ENCODE data around the gene ALDH6A1. TPM values are rescaled to one million over a fixed set of nuclear protein-coding genes. Genes with fewer than 3 reads are reported as not detected.
"Not testable (repeated sequence)": the region's sequence is repeated elsewhere in the genome, so short reads cannot be mapped to it uniquely, and the experiment has no call there.

ALDH6A1 gene
- total RNA-seq = 45.5 TPM
- long read RNA-seq, full-length matches to known transcripts = 92 of 105 reads
- long read RNA-seq, partial matches to known transcripts = 4 of 105 reads
- long read RNA-seq, other reads (novel, unspliced or antisense) = 9 of 105 reads

DNA sequence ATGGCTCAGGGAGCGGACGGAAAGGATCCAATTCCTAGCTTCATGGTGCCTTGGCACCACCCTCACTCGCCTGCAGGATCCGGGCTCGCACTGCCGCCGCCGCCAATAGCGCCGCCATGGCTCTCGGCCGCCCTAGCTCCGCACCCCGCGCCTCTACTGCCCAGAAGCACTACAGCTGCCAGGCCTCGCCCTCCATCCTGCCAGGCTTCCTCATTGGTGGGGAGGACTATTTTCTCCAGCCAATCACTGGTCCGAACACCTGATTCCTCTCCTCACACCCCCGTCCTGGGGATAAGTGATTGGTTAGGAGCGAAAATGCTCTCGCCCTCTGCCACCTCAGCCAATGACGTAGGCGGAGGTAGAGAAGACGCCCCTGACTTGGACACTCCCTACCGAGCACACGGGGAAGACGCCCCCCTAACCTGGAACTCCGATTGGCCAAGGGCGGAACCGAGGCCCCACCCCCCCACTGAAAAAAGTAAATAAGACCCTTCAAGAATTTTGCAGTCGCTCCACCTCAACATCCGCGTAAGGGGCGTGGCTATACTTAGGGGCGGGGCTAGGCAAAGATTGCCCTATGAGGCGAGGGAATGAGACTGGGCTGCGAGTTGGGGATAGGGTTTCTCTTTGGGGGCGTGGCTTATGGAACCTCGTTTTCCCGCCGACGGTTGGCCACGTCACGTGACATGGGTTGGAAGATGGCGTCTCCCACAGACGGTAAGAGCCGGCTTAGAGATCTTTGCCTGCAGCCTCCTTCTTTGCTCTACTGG, at the start of gene ALDH6A1, which contains the start of gene LIN52:
TSS of gene ALDH6A1 (minus strand) at position 177 of the 770 bp plus-strand sequence. CDS start at position 118, 59 bp downstream.
TSS of gene LIN52 (plus strand) at position 680 of the 770 bp plus-strand sequence. CDS start at position 699, 19 bp downstream.
- DNase-seq (peak; percentile 99), ATAC-seq (peak; percentile 98)
- TF ChIP-seq, protein P1, sequence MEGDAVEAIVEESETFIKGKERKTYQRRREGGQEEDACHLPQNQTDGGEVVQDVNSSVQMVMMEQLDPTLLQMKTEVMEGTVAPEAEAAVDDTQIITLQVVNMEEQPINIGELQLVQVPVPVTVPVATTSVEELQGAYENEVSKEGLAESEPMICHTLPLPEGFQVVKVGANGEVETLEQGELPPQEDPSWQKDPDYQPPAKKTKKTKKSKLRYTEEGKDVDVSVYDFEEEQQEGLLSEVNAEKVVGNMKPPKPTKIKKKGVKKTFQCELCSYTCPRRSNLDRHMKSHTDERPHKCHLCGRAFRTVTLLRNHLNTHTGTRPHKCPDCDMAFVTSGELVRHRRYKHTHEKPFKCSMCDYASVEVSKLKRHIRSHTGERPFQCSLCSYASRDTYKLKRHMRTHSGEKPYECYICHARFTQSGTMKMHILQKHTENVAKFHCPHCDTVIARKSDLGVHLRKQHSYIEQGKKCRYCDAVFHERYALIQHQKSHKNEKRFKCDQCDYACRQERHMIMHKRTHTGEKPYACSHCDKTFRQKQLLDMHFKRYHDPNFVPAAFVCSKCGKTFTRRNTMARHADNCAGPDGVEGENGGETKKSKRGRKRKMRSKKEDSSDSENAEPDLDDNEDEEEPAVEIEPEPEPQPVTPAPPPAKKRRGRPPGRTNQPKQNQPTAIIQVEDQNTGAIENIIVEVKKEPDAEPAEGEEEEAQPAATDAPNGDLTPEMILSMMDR (IDR thresholded peaks at IDR 0.05) = no peak
- Histone ChIP-seq H3K9me3 (no peaks in the 10 kb centered on the region), H3K27ac (peak within 1 kb of the TSS; percentile 86), H3K36me3 (no peaks in the 10 kb centered on the region), H3K4me1 (peaks cover 34% of the 10 kb centered on the region), H3K4me3 (peak within 1 kb of the TSS; percentile 92), H3K27me3 (ENCODE audit: low read depth) (no peaks in the 10 kb centered on the region)
- intact Hi-C loops (cut with DNase I) = no loop called here

DNA sequence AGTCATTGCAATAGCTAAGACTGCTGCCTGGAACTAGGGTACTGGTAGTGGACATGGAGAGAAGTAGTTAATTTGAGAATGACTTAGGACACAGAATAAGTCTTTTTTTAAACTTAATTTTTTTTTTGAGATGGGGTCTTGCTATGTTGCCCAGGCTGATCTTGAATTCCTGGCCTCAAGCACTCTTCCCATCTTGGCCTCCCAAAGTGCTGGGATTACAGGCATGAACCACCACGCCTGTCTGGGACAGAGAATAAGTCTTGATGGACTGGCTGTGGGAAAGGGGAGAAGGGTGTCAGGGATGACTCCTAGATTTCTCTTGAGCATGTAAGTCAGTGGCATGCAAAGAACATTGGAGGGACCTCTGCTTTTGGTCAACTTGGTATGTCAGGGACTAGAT, 43.4 kb upstream of the ALDH6A1 start:
- TF ChIP-seq, protein P1 (IDR thresholded peaks at IDR 0.05) = no peak
- H3K9me3 ChIP-seq = no peaks in the 10 kb centered on the region
- no peak for ATAC-seq
- no peaks in the 10 kb centered on the region for H3K4me1 ChIP-seq
- no peaks in the 10 kb centered on the region for H3K36me3 ChIP-seq
- H3K27ac ChIP-seq = no peak overlapping the region
- H3K27me3 ChIP-seq (ENCODE audit: low read depth) = no peaks in the 10 kb centered on the region
- intact Hi-C loops (cut with DNase I) = no loop called here
- H3K4me3 ChIP-seq = no peak overlapping the region
- no peak for DNase-seq

DNA sequence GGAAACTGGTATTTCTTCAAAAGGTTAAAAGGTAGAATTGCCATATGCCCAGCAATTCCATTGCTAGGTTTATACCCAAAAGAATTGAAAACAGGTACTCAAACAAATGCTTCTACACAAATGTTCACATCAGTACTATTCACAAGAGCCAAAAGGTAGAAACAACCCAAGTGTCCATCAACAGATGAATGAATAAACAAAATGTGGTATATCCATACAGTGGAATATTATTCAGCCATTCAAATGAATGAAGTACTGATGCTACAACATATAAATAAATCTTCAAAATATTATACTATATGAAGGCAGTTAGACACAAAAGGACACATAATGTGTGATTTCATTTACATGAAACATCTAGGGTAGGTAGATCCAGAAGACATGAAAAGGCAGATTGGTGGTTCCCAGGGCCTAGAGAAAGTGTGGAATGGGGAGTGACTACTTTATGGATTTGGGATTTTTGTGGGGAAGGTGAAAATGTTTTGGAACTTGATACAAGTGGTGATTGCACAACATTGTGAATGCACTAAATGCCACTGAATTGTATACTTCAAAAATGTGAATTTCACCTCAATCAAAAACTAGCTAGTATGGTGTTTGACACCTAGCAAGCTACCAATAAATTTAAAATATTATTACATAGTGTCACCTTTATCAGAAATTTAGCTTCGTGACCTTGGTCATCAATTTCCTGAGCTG, 42.2 kb upstream of the ALDH6A1 start:
- Histone ChIP-seq H3K27ac (no peak overlapping the region), H3K4me3 (no peak overlapping the region), H3K9me3 (no peaks in the 10 kb centered on the region), H3K36me3 (no peaks in the 10 kb centered on the region), H3K4me1 (no peaks in the 10 kb centered on the region), H3K27me3 (ENCODE audit: low read depth) (no peaks in the 10 kb centered on the region)
- ATAC-seq (no peak), DNase-seq (no peak)
- TF ChIP-seq, protein P1 (IDR thresholded peaks at IDR 0.05) = no peak
- intact Hi-C loops (cut with DNase I) = no loop called here

DNA sequence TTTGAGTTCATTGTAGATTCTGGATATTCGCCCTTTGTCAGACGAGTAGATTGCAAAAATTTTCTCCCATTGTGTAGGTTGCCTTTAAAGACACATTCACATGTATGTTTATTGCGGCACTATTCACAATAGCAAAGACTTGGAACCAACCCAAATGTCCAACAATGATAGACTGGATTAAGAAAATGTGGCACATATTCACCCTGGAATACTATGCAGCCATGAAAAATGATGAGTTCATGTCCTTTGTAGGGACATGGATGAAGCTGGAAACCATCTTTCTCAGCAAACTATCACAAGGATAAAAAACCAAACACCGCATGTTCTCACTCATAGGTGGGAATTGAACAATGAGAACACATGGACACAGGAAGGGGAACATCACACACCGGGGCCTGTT, 41.2 kb upstream of the ALDH6A1 start:
- intact Hi-C loops (cut with DNase I); H3K36me3 ChIP-seq; H3K27ac ChIP-seq; ATAC-seq; H3K4me3 ChIP-seq; H3K27me3 ChIP-seq (ENCODE audit: low read depth); DNase-seq; H3K9me3 ChIP-seq; H3K4me1 ChIP-seq: not testable (repeated sequence)

DNA sequence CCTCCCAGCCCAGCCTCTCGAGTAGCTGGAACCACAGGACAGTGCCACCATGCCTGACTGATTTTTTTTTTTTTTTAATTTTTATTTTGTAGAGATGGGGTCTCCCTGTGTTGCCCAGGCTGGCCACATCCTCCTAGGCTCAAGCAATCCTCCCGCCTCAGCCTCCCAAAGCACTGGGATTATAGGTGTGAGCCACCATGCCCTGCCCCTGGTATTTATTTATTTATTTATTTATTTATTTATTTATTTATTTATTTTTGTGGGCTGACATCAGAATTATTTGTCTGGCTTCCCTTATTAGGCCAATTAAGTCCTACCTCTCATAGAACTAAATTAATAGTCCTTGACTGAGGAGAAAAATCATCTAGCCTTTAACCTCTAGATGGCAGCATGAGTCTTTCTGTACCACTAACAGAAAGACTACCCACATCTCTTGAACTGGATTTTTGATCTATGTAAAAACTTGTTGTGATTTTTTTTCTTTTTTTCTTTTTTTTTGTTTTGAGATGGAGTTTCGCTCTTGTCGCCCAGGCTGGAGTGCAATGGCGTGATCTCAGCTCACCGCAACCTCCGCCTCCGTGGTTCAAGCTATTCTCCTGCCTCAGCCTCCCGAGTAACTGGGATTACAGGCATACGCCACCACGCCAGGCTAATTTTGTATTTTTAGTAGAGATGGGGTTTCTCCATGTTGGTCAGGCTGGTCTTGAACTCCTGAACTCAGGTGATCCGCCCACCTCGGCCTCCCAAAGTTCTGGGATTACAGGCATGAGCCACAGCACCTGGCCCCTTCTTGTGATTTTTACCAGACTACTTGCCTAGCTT, 27.4 kb upstream of the ALDH6A1 start:
- not testable (repeated sequence) for H3K9me3 ChIP-seq; H3K4me3 ChIP-seq; DNase-seq; H3K4me1 ChIP-seq; H3K27ac ChIP-seq; H3K27me3 ChIP-seq (ENCODE audit: low read depth)
- TF ChIP-seq, protein P1 (IDR thresholded peaks at IDR 0.05) = peak; percentile 54
- intact Hi-C loops (cut with DNase I) = loop anchor here (10.0 kb wide), 1 partner anchor 143 kb away; no protein-coding TSS in a partner anchor
- peak; percentile 72 to 85 for ATAC-seq
- H3K36me3 ChIP-seq = peaks cover 27% of the 10 kb centered on the region
